Spleen (tissue), 11 donors: Measurements from ENCODE around the gene PANK4. TPM values are rescaled to one million over a fixed set of nuclear protein-coding genes. Genes with fewer than 3 reads are reported as not detected.

Experiments
- DNase-seq: peaks from one replicate; pipeline ENCODE4 v3.0.0-alpha.2; 2020
- H3K27ac ChIP-seq, 8 donors: fragments of 200-600 bp; sonication (generic) in 7 of 8; 1 replicate in 4 of 8; 2 replicates in 4 of 8; pipeline versions ENCODE4 v1.5.0 to v1.8.0; 2016 to 2021; ENCODE audit warnings: inconsistent platforms in 4 of 8, mild to moderate bottlenecking in 4 of 8, moderate library complexity in 1 of 8
- H3K27me3 ChIP-seq, 7 donors: fragments of 200-600 bp; sonication (generic) in 6 of 7; replicated peaks in 1 of 7; 1 replicate in 4 of 7; 2 replicates in 3 of 7; pipeline versions ENCODE4 v1.5.0 to v1.8.0; 2016 to 2021; ENCODE audit warnings: inconsistent platforms in 3 of 7, mild to moderate bottlenecking in 1 of 7
- H3K36me3 ChIP-seq, 6 donors: fragments of 200-600 bp; sonication (generic) in 5 of 6; 1 replicate in 4 of 6; 2 replicates in 2 of 6; pipeline versions ENCODE4 v1.5.0 to v1.8.0; 2016 to 2021; ENCODE audit warnings: inconsistent platforms in 2 of 6
- H3K4me1 ChIP-seq, 6 donors: fragments of 200-600 bp; sonication (generic) in 5 of 6; 1 replicate in 3 of 6; 2 replicates in 3 of 6; pipeline versions ENCODE4 v1.5.0 to v1.8.0; 2016 to 2021; ENCODE audit warnings: inconsistent platforms in 3 of 6
- H3K4me3 ChIP-seq, 8 donors: fragments of 200-600 bp; sonication (generic) in 7 of 8; 1 replicate in 4 of 8; 2 replicates in 4 of 8; pipeline versions ENCODE4 v1.5.0 to v1.8.0; 2016 to 2021; ENCODE audit warnings: inconsistent platforms in 4 of 8, mild to moderate bottlenecking in 4 of 8, moderate library complexity in 2 of 8
- H3K9me3 ChIP-seq, 8 donors: fragments of 200-600 bp; sonication (generic) in 7 of 8; 1 replicate in 4 of 8; 2 replicates in 4 of 8; pipeline versions ENCODE4 v1.5.0 to v1.8.0; 2016 to 2021; ENCODE audit warnings: inconsistent platforms in 4 of 8
- POLR2A ChIP-seq, 3 donors: fragments of 450-650 bp; IDR thresholded peaks; one replicate each; pipeline ENCODE4 v1.5.1; 2017; ENCODE audit warnings: antibody characterized with exemption in 3 of 3, mild to moderate bottlenecking in 1 of 3
- POLR2AphosphoS5 ChIP-seq, 3 donors: sonication (generic); formaldehyde crosslinking; IDR thresholded peaks; one replicate each; pipeline ENCODE4 v1.5.1; 2017; ENCODE audit warnings: antibody characterized with exemption in 3 of 3
- WGBS, 5 donors: extraction: QIAGEN DNeasy Blood & Tissue Kit in 3 of 5; methylation state at CpG; one replicate each; pipeline versions ENCODE4 v1.1.5 to v1.1.7; 2013 to 2018; 5-methylcytosine and 5-hydroxymethylcytosine counted together
- intact Hi-C: fragments of 100-400 bp; cut with DNase I; formaldehyde crosslinking; loops from one replicate; pipeline ENCODE4 v1.15.0; 2023; ENCODE audit warnings: low total_unique reads
- polyA plus RNA-seq, 3 donors: library from polyadenylated mRNA; stranded (reverse); fragments of 200-250 nt; gene quantifications; one replicate each; pipeline ENCODE4 v1.2.1, GENCODE V29; 2013
- total RNA-seq, 7 donors: library from RNA; depleted of rRNA in 3 of 7; stranded (reverse); fragments of >200 nt in 3 of 7; fragmentation: NEBNext Ultra II Directional in 4 of 7; extraction: Animal tissue kit (Norgen Biotek cat#: 25700) in 4 of 7; gene quantifications; one replicate each; pipeline versions ENCODE4 v1.1.0 to v1.2.1, GENCODE V29; 2016 to 2021
- TF ChIP-seq, protein P1 (sequence below), 11 experiments: fragments of 200-600 bp in 7 of 11; fragments of 450-650 bp in 4 of 11; sonication (generic) in 4 of 11; IDR thresholded peaks in 8 of 11; conservative IDR thresholded peaks in 3 of 11; 1 replicate in 7 of 11; 2 replicates in 4 of 11; pipeline versions ENCODE4 v1.4.0 to v1.8.0; 2016 to 2021; ENCODE audit warnings: antibody characterized with exemption in 11 of 11, inconsistent platforms in 4 of 11, mild to moderate bottlenecking in 1 of 11
- donor health status: healthy with polysubstance abuse.
- donor health status: DM: no; HTN: no; CAD: no; lungs with moderate emphysema.
- donor health status: DM: no; HTN: no; CAD: no.
- donor health status: Bipolar disorder and iron deficiency.
- donor health status: healthy.
- donor health status: DM: no; HTN: no; CAD: no.
- donor health status: DM: yes; HTN: yes; CAD: no.

PANK4 gene
- total and polyA plus RNA-seq, 10 donors = 13.8 to 49.5 (median 42.9) TPM

DNA sequence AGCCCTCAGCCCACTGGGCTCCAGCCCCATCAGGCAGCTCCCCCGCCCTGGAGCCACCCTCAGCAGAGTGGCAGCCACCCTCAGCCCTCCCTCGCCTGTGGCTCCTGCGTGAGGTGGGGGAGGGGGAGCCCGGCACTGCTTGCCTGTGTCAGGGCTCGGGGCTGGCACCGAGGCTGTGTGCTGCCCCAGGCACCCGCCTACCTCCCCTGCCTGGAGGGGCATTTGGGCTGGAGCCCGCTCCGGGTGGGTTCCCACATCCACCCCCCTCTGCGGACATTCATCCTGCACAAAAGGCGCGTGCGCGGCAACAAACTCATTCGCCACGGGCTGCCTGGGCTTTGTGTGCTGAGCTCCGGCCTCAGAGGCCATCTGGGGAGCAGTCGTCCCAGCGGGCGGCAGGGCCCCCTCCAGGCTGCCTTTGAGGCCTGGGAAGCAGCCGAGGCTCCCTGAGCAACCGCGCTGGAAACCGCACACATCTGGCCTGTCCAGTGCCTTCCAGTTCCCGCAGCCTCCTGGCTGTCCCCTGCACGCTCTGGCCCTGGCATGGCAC lies 17.2 kb upstream of the PANK4 start:
- Histone ChIP-seq H3K4me3 (no peak overlapping the region), H3K27ac (peak overlapping the region in 4 of 8 donors; percentile 98 to 99 (median 99)), H3K9me3 (no peaks in the 10 kb centered on the region), H3K27me3 (peaks cover 0 to 46% (median 13%) of the 10 kb centered on the region in 7 donors), H3K4me1 (peaks cover 16 to 87% (median 69%) of the 10 kb centered on the region in 6 donors), H3K36me3 (no peaks in the 10 kb centered on the region)
- TF ChIP-seq, protein P1, sequence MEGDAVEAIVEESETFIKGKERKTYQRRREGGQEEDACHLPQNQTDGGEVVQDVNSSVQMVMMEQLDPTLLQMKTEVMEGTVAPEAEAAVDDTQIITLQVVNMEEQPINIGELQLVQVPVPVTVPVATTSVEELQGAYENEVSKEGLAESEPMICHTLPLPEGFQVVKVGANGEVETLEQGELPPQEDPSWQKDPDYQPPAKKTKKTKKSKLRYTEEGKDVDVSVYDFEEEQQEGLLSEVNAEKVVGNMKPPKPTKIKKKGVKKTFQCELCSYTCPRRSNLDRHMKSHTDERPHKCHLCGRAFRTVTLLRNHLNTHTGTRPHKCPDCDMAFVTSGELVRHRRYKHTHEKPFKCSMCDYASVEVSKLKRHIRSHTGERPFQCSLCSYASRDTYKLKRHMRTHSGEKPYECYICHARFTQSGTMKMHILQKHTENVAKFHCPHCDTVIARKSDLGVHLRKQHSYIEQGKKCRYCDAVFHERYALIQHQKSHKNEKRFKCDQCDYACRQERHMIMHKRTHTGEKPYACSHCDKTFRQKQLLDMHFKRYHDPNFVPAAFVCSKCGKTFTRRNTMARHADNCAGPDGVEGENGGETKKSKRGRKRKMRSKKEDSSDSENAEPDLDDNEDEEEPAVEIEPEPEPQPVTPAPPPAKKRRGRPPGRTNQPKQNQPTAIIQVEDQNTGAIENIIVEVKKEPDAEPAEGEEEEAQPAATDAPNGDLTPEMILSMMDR (IDR thresholded peaks at IDR 0.05 in 8 of 11, conservative IDR thresholded peaks at IDR 0.05 in 3 of 11) = no peak
- TF ChIP-seq POLR2A (IDR thresholded peaks at IDR 0.05) (no peak), POLR2AphosphoS5 (IDR thresholded peaks at IDR 0.05) (no peak)
- whole genome bisulfite sequencing, 5 donors = 43 to 71% (median 54%) methylated on average over 1 to 26 of the region's 26 CpGs
- DNase-seq = no peak
- intact Hi-C loops = no loop called here

DNA sequence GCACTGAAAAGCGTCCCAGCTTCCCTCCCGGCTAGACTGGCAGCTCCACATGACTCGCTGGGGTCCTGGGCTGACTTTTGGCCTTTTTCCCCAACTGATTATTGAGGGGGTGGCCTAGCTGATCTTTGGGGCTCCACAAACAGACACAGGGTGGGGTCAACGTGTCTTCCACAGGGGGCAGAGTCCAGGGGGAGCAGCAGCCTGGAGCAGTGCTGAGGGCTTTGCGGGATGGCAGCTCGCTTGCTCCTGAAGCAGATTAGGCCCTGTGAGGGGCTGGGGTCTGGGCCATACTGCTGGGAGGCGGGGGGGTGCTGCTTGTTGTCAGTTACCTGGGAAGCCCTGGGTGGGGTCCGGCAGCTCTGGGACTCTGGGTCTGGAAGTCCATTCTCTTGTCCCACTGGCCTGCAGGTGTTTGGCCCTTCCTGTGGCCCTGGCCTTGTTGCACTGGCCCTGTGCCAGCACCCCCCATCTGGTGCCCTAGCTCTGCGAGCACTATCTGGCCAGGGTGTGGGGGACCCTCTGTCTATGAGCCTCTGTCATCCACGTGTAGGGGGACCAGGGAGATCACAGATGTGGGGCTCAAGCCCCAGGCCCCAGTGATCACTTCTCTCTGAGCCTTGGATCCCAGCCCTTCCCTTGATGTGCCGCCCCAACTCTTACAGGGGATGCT lies 16.0 kb upstream of the PANK4 start:
- no peak for DNase-seq
- intact Hi-C loops = no loop called here
- H3K4me1 ChIP-seq = peaks cover 6 to 82% (median 60%) of the 10 kb centered on the region in 6 donors

DNA sequence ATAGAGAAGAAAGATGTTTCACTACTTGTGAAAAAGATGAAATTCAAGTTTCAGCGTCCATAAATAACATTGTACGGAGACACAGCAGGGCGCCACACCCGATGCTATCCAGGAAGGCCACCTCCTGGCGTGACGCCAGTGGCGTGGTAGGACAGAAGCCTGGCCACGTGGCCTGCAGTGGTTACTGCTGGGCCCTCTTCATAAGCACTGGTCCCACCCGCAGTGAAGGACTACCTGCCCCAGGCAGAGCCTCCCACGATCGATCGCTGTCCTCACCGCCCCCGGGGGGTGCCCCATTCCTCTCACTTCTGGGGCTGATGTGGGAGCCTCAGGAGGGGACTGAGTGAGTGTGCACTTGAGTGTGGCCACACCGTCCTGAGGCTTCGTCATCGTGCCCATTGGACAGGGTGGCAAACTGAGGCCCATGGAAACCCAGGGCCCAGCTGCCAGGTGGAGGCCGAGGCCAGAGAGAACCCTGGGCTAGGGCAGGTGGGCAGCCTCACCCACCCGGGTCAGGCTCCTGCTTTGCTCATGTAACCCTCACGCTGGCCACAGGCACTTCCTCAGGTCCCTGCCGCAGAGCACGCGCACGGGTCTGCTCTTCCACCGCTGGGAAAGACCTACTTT lies 15.3 kb upstream of the PANK4 start:
- intact Hi-C loops = no loop called here
- no peak overlapping the region for H3K4me3 ChIP-seq
- no peak overlapping the region for H3K27ac ChIP-seq
- WGBS, 5 donors = 68 to 80% (median 75%) methylated on average over 19 to 25 of the region's 25 CpGs
- peak; percentile 35 to 53 (median 51) for TF ChIP-seq POLR2AphosphoS5 (IDR thresholded peaks at IDR 0.05)
- no peak for TF ChIP-seq POLR2A (IDR thresholded peaks at IDR 0.05)
- H3K36me3 ChIP-seq = no peaks in the 10 kb centered on the region
- H3K9me3 ChIP-seq = no peaks in the 10 kb centered on the region
- H3K4me1 ChIP-seq = peaks cover 3 to 78% (median 56%) of the 10 kb centered on the region in 6 donors
- DNase-seq = peak; percentile 87
- peaks cover 0 to 54% (median 13%) of the 10 kb centered on the region in 7 donors for H3K27me3 ChIP-seq

More for the DNA sequence above, 16.0 kb upstream of the PANK4 start:
- Histone ChIP-seq H3K36me3 (no peaks in the 10 kb centered on the region), H3K27me3 (peaks cover 0 to 50% (median 13%) of the 10 kb centered on the region in 7 donors), H3K27ac (no peak overlapping the region), H3K9me3 (no peaks in the 10 kb centered on the region), H3K4me3 (no peak overlapping the region)
- TF ChIP-seq, protein P1 (IDR thresholded peaks at IDR 0.05 in 8 of 11, conservative IDR thresholded peaks at IDR 0.05 in 3 of 11) = no peak
- TF ChIP-seq POLR2A (IDR thresholded peaks at IDR 0.05) = no peak
- TF ChIP-seq POLR2AphosphoS5 (IDR thresholded peaks at IDR 0.05) = no peak
- 78 to 90% (median 82%) methylated on average over 10 to 11 of the region's 11 CpGs for WGBS, 5 donors

DNA sequence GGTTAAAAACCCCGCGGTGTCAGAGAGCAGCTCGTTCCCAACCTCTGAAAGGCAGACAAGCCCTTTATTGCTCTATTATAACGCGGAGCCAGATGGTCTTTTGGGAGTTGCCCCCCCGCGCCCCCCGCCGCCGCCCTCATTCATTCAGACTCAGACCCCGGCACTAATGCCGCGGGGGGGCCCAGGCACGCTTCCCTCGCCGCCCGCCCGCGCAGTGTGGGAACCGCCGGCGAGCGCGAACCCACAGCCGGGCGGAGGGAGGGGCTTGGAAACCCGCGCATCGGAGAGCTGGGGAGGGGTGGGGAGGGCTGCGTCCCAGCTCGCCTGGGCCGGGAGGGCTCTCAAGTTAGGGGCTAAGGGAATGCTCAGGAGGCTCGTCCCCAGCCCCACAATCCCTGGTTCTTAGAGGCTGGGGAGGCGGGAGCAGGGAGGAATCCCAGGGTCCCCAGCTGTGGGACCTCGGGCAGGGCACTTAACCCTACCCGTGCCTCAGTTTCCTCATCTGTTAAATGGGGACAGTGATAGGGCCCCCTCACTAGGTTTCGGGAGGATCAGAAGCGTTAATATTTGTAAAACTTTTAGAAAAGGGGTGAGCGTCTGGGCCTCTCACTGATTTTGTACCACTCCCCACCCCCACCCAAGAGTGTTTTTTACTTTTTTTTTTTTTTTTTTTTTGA lies 14.6 kb upstream of the PANK4 start:
- H3K27ac ChIP-seq = no peak overlapping the region
- TF ChIP-seq POLR2AphosphoS5 (IDR thresholded peaks at IDR 0.05) (no peak), POLR2A (IDR thresholded peaks at IDR 0.05) (no peak)
- TF ChIP-seq, protein P1 (IDR thresholded peaks at IDR 0.05 in 8 of 11, conservative IDR thresholded peaks at IDR 0.05 in 3 of 11) = no peak
- 10 to 51% (median 12%) methylated on average over 7 to 39 of the region's 39 CpGs for WGBS, 5 donors
- no peaks in the 10 kb centered on the region for H3K36me3 ChIP-seq
- DNase-seq = no peak
- H3K9me3 ChIP-seq = no peaks in the 10 kb centered on the region
- intact Hi-C loops = no loop called here
- peaks cover 3 to 75% (median 50%) of the 10 kb centered on the region in 6 donors for H3K4me1 ChIP-seq
- H3K4me3 ChIP-seq = peak overlapping the region in 1 of 8 donors; percentile 9
- H3K27me3 ChIP-seq = peaks cover 0 to 54% (median 13%) of the 10 kb centered on the region in 7 donors
